ENCODE measurements around the gene MKNK1.

The MKNK1 gene

GRCh38 chr1:46622344-46622743, 18.3 kb upstream of the MKNK1 start:
- TF ChIP-seq, protein P1, sequence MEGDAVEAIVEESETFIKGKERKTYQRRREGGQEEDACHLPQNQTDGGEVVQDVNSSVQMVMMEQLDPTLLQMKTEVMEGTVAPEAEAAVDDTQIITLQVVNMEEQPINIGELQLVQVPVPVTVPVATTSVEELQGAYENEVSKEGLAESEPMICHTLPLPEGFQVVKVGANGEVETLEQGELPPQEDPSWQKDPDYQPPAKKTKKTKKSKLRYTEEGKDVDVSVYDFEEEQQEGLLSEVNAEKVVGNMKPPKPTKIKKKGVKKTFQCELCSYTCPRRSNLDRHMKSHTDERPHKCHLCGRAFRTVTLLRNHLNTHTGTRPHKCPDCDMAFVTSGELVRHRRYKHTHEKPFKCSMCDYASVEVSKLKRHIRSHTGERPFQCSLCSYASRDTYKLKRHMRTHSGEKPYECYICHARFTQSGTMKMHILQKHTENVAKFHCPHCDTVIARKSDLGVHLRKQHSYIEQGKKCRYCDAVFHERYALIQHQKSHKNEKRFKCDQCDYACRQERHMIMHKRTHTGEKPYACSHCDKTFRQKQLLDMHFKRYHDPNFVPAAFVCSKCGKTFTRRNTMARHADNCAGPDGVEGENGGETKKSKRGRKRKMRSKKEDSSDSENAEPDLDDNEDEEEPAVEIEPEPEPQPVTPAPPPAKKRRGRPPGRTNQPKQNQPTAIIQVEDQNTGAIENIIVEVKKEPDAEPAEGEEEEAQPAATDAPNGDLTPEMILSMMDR (IDR thresholded peaks at IDR 0.05; ENCODE audit: insufficient read depth, low read length, missing control alignments), result peak; percentile 47
- ChIA-PET POLR2A (interaction anchor here (1.0 kb wide), 1 partner anchor 18 kb away, joined by 3 read pairs; the partner anchor contains the start of gene MKNK1), CTCF (interaction anchor here (1.0 to 2.8 kb wide), 9 partner anchors 8 to 105 kb away, joined by 3 to 26 read pairs (median 3); no protein-coding TSS in a partner anchor)
- H3K4me3 ChIP-seq (ENCODE audit: low read depth, low read length), result no peak overlapping the region
- DNase-seq (ENCODE audit: low read depth, low spot score), result no peak

DNA sequence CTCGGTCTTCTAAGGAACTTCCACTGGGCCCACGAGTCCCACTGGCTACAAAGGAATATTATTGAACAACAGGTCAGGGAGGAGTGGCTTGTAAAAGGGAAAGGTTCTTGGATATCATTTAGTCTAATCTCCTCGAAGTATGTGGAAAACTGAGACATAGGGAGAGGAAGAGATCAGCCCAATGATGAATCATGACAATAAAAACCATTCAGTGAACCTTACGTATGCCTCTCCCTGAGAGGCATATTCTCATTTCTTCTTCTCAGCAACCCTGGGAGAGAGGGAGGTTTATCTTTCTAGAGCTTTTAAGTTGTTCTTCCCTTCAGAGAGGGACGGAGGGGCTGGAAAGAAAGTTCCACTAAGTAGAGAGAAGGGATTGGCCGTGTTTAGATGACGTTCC, 17.9 kb upstream of the MKNK1 start:
- ChIA-PET POLR2A (interaction anchor here (1.0 kb wide), 1 partner anchor 18 kb away, joined by 3 read pairs; the partner anchor contains the start of gene MKNK1), CTCF (interaction anchor here (1.0 to 2.8 kb wide), 8 partner anchors 8 to 105 kb away, joined by 3 to 26 read pairs (median 3); no protein-coding TSS in a partner anchor)
- TF ChIP-seq, protein P1 (IDR thresholded peaks at IDR 0.05; ENCODE audit: insufficient read depth, low read length, missing control alignments), result no peak
- no peak overlapping the region for H3K4me3 ChIP-seq (ENCODE audit: low read depth, low read length)
- DNase-seq (ENCODE audit: low read depth, low spot score), result no peak

- ChIA-PET POLR2A (no interaction called here), CTCF (interaction anchor here (1.5 to 1.7 kb wide), 2 partner anchors 11 to 105 kb away, joined by 7 read pairs; no protein-coding TSS in a partner anchor)
- TF ChIP-seq, protein P1 (IDR thresholded peaks at IDR 0.05; ENCODE audit: insufficient read depth, low read length, missing control alignments), result no peak
- no peak for DNase-seq (ENCODE audit: low read depth, low spot score)
- H3K4me3 ChIP-seq (ENCODE audit: low read depth, low read length), result no peak overlapping the region
These were observed 15.7 kb upstream of the MKNK1 start for GRCh38 chr1:46619656-46620258.

- TF ChIP-seq, protein P1 (IDR thresholded peaks at IDR 0.05; ENCODE audit: insufficient read depth, low read length, missing control alignments), result no peak
- CTCF ChIA-PET, result interaction anchor here (1.3 to 3.7 kb wide), 4 partner anchors 12 to 106 kb away, joined by 7 to 23 read pairs (median 8); partner anchors contain the start of gene MKNK1
- no peak overlapping the region for H3K4me3 ChIP-seq (ENCODE audit: low read depth, low read length)
- no peak for DNase-seq (ENCODE audit: low read depth, low spot score)
- POLR2A ChIA-PET, result no interaction called here
These were observed 14.8 kb upstream of the MKNK1 start for GRCh38 chr1:46618754-46619415.

GRCh38 chr1:46617833-46618232, 13.8 kb upstream of the MKNK1 start:
- H3K4me3 ChIP-seq (ENCODE audit: low read depth, low read length), result no peak overlapping the region
- POLR2A ChIA-PET, result no interaction called here
- CTCF ChIA-PET, result interaction anchor here (1.2 to 3.7 kb wide), 3 partner anchors 13 to 107 kb away, joined by 3 to 23 read pairs (median 8); partner anchors contain the start of gene MKNK1
- DNase-seq (ENCODE audit: low read depth, low spot score), result no peak
- TF ChIP-seq, protein P1 (IDR thresholded peaks at IDR 0.05; ENCODE audit: insufficient read depth, low read length, missing control alignments), result no peak
